Stimulated activated CD4-positive, alpha-beta T cell treated with anti-CD3 and anti-CD28 coated beads, Interleukin-1b, Interleukin-23, amount 100 ng/mL, for 4 hours (primary cell): ENCODE measurements around the gene TRAPPC6A.

ENCODE experiments used
- DNase-seq, 2 donors: peaks; one replicate each; pipeline ENCODE4 v3.0.0-alpha.2; 2020; ENCODE audit warnings: low read depth in 2 of 2

Gene TRAPPC6A

GRCh38 chr19:45177817-45178261 is at the start of gene TRAPPC6A:
Gene TRAPPC6A (minus strand): TSS chr19:45178237. CDS start chr19:45178218, 19 bp downstream.
- no peak for DNase-seq

GRCh38 chr19:45224645-45225044 is 46.6 kb upstream of the TRAPPC6A start:
- no peak for DNase-seq

- DNase-seq: no peak
Measured at GRCh38 chr19:45223879-45224278, 45.8 kb upstream of the TRAPPC6A start.

- no peak for DNase-seq
Measured at GRCh38 chr19:45222724-45223123, 44.7 kb upstream of the TRAPPC6A start.

- DNase-seq: no peak
Measured at GRCh38 chr19:45218911-45219743, 41.1 kb upstream of the TRAPPC6A start.

GRCh38 chr19:45218426-45218825 is 40.4 kb upstream of the TRAPPC6A start:
- DNase-seq: no peak

GRCh38 chr19:45217957-45218334 is 39.9 kb upstream of the TRAPPC6A start:
- no peak for DNase-seq

GRCh38 chr19:45217193-45217956 is 39.3 kb upstream of the TRAPPC6A start:
- DNase-seq: no peak

GRCh38 chr19:45216667-45217066 is 38.6 kb upstream of the TRAPPC6A start:
- DNase-seq: no peak

- no peak for DNase-seq
Measured at GRCh38 chr19:45215391-45216191, 37.6 kb upstream of the TRAPPC6A start.

- DNase-seq: no peak
Measured at GRCh38 chr19:45213031-45213430, 35.0 kb upstream of the TRAPPC6A start.

- no peak for DNase-seq
Measured at GRCh38 chr19:45211751-45212381, 33.8 kb upstream of the TRAPPC6A start.

- no peak for DNase-seq
Measured at GRCh38 chr19:45206328-45206727, 28.3 kb upstream of the TRAPPC6A start.

- DNase-seq: no peak
Measured at GRCh38 chr19:45205810-45206209, 27.8 kb upstream of the TRAPPC6A start.

GRCh38 chr19:45202637-45203036 is 24.6 kb upstream of the TRAPPC6A start:
- DNase-seq: no peak

GRCh38 chr19:45200568-45200967 is 22.5 kb upstream of the TRAPPC6A start:
- no peak for DNase-seq

GRCh38 chr19:45195764-45196163 is 17.7 kb upstream of the TRAPPC6A start:
- DNase-seq: no peak

GRCh38 chr19:45191375-45191774 is 13.3 kb upstream of the TRAPPC6A start:
- DNase-seq: no peak

GRCh38 chr19:45189971-45190370 is 11.9 kb upstream of the TRAPPC6A start:
- DNase-seq: no peak

- DNase-seq: no peak
Measured at GRCh38 chr19:45187421-45188100, 9.5 kb upstream of the TRAPPC6A start.
